ENCODE data around the gene ZNF414.

ZNF414 gene

DNA sequence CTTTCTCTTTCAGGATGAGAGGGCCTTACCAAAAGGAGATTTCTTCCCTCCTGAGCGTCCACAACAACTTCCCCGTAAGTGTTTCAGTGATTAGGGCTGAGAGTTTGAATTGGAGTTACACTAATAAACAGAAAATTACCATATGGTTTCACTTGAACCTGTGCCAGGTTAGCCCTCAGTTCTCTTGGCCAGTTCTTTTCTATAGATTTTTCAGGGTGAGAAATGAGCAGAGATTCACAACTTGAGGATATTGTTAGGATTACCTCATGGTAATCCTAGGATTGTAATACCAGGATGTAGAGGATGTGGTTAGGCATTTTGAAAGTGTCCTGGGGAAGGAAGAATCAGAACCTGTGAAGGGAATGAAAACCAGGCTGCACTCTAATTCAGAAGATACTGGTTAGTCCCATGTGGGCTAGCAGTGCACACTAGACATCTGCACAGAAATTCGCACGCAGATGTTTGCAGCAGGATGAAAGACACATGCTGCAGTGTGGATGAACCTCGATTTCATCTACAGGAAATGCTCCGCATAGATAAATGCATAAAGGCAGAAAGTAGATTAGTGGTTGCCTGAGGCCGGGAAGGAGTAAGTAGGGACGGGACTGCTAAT, 45.1 kb downstream of the ZNF414 start:
- Histone ChIP-seq H3K27me3 (ENCODE audit: insufficient read depth, low read length, poor library complexity, severe bottlenecking) (no peaks in the 10 kb centered on the region), H3K4me3 (ENCODE audit: low read length, poor library complexity, severe bottlenecking) (no peak overlapping the region), H3K9me3 (ENCODE audit: insufficient read depth, low read depth, low read length) (no peaks in the 10 kb centered on the region), H3K9ac (ENCODE audit: low read depth, low read length, poor library complexity, severe bottlenecking) (no peak overlapping the region), H3K9me2 (replicated peaks; ENCODE audit: low read depth, low read length) (no peaks in the 10 kb centered on the region), H4K20me1 (ENCODE audit: insufficient read depth, low read length, poor library complexity, severe bottlenecking) (peaks cover 67% of the 10 kb centered on the region), H3K4me1 (ENCODE audit: insufficient read depth, low read length, poor library complexity, severe bottlenecking) (no peaks in the 10 kb centered on the region), H2AFZ (ENCODE audit: low read length) (no peak overlapping the region), H3K4me2 (ENCODE audit: low read depth, low read length, poor library complexity, severe bottlenecking) (no peak overlapping the region), H3K36me3 (ENCODE audit: insufficient read depth, low read length) (peaks cover 100% of the 10 kb centered on the region), H3K79me2 (ENCODE audit: insufficient read depth, low read length) (peaks cover 67% of the 10 kb centered on the region), H3F3A (ENCODE audit: low read depth) (no peaks in the 10 kb centered on the region)
- TF ChIP-seq, protein P1, sequence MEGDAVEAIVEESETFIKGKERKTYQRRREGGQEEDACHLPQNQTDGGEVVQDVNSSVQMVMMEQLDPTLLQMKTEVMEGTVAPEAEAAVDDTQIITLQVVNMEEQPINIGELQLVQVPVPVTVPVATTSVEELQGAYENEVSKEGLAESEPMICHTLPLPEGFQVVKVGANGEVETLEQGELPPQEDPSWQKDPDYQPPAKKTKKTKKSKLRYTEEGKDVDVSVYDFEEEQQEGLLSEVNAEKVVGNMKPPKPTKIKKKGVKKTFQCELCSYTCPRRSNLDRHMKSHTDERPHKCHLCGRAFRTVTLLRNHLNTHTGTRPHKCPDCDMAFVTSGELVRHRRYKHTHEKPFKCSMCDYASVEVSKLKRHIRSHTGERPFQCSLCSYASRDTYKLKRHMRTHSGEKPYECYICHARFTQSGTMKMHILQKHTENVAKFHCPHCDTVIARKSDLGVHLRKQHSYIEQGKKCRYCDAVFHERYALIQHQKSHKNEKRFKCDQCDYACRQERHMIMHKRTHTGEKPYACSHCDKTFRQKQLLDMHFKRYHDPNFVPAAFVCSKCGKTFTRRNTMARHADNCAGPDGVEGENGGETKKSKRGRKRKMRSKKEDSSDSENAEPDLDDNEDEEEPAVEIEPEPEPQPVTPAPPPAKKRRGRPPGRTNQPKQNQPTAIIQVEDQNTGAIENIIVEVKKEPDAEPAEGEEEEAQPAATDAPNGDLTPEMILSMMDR (conservative IDR thresholded peaks at IDR 0.05; ENCODE audit: low read length) = no peak
- no peak for TF ChIP-seq EZH2phosphoT487 (IDR thresholded peaks at IDR 0.05; ENCODE audit: borderline replicate concordance)

DNA sequence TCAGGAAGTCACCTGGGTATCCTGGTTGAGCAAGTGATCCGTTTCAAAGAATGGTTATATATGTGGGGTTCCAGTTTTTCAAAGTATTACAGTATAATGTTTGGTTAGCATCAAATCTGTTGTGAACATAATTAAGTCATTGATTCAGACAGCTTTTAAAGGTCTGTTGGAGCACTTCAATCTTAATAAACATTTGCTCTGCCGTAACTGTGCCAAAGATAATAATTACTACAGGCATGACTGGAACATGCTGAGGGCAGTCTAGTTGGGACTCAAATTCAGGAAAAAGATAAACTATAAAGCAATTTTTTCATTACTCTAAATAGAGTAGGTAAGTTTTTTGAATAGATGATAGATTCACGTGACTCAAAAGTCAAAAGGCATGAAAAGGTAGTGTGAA, 45.8 kb downstream of the ZNF414 start:
- no peaks in the 10 kb centered on the region for H3F3A ChIP-seq (ENCODE audit: low read depth)
- no peaks in the 10 kb centered on the region for H3K4me1 ChIP-seq (ENCODE audit: insufficient read depth, low read length, poor library complexity, severe bottlenecking)
- no peak overlapping the region for H3K4me2 ChIP-seq (ENCODE audit: low read depth, low read length, poor library complexity, severe bottlenecking)
- H3K9ac ChIP-seq (ENCODE audit: low read depth, low read length, poor library complexity, severe bottlenecking) = no peak overlapping the region
- no peaks in the 10 kb centered on the region for H3K9me2 ChIP-seq (replicated peaks; ENCODE audit: low read depth, low read length)
- H3K9me3 ChIP-seq (ENCODE audit: insufficient read depth, low read depth, low read length) = no peaks in the 10 kb centered on the region
- peaks cover 68% of the 10 kb centered on the region for H4K20me1 ChIP-seq (ENCODE audit: insufficient read depth, low read length, poor library complexity, severe bottlenecking)
- no peak overlapping the region for H3K4me3 ChIP-seq (ENCODE audit: low read length, poor library complexity, severe bottlenecking)
- no peaks in the 10 kb centered on the region for H3K27me3 ChIP-seq (ENCODE audit: insufficient read depth, low read length, poor library complexity, severe bottlenecking)
- peaks cover 72% of the 10 kb centered on the region for H3K79me2 ChIP-seq (ENCODE audit: insufficient read depth, low read length)
- TF ChIP-seq EZH2phosphoT487 (IDR thresholded peaks at IDR 0.05; ENCODE audit: borderline replicate concordance) = no peak
- TF ChIP-seq, protein P1 (conservative IDR thresholded peaks at IDR 0.05; ENCODE audit: low read length) = no peak
- H2AFZ ChIP-seq (ENCODE audit: low read length) = no peak overlapping the region
- peaks cover 100% of the 10 kb centered on the region for H3K36me3 ChIP-seq (ENCODE audit: insufficient read depth, low read length)

DNA sequence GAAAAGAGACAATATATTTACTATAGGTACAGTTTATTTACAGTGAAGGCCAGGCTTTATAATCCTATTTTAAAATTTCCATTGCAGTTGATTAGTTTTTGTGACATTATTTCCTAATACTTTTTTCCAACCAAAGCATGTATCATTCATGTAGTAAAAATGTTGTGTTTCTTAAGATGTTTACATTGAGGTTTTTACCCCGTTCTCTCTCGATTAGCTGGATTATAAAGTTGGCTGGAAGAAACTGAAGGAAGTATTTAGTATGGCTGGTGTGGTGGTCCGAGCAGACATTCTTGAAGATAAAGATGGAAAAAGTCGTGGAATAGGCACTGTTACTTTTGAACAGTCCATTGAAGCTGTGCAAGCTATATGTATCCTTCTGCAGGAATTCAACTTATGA, 47.9 kb downstream of the ZNF414 start:
- TF ChIP-seq, protein P1 (conservative IDR thresholded peaks at IDR 0.05; ENCODE audit: low read length) = no peak
- no peak for TF ChIP-seq EZH2phosphoT487 (IDR thresholded peaks at IDR 0.05; ENCODE audit: borderline replicate concordance)
- Histone ChIP-seq H3K4me1 (ENCODE audit: insufficient read depth, low read length, poor library complexity, severe bottlenecking) (no peaks in the 10 kb centered on the region), H3K9ac (ENCODE audit: low read depth, low read length, poor library complexity, severe bottlenecking) (no peak overlapping the region), H4K20me1 (ENCODE audit: insufficient read depth, low read length, poor library complexity, severe bottlenecking) (peaks cover 80% of the 10 kb centered on the region), H3K36me3 (ENCODE audit: insufficient read depth, low read length) (peaks cover 99% of the 10 kb centered on the region), H2AFZ (ENCODE audit: low read length) (no peak overlapping the region), H3K9me2 (replicated peaks; ENCODE audit: low read depth, low read length) (no peaks in the 10 kb centered on the region), H3K4me2 (ENCODE audit: low read depth, low read length, poor library complexity, severe bottlenecking) (no peak overlapping the region), H3K79me2 (ENCODE audit: insufficient read depth, low read length) (peaks cover 86% of the 10 kb centered on the region), H3K27me3 (ENCODE audit: insufficient read depth, low read length, poor library complexity, severe bottlenecking) (no peaks in the 10 kb centered on the region), H3K4me3 (ENCODE audit: low read length, poor library complexity, severe bottlenecking) (no peak overlapping the region), H3K9me3 (ENCODE audit: insufficient read depth, low read depth, low read length) (no peaks in the 10 kb centered on the region), H3F3A (ENCODE audit: low read depth) (no peaks in the 10 kb centered on the region)
